GM21447 (cell line): ENCODE results near the gene PIK3R6.

ENCODE experiments used
- ATAC-seq: cut with Tn5 transposase; IDR thresholded peaks from one replicate; pipeline ENCODE4 v1.9.1; 2021; ENCODE audit not compliant: unreplicated experiment

PIK3R6 gene

DNA sequence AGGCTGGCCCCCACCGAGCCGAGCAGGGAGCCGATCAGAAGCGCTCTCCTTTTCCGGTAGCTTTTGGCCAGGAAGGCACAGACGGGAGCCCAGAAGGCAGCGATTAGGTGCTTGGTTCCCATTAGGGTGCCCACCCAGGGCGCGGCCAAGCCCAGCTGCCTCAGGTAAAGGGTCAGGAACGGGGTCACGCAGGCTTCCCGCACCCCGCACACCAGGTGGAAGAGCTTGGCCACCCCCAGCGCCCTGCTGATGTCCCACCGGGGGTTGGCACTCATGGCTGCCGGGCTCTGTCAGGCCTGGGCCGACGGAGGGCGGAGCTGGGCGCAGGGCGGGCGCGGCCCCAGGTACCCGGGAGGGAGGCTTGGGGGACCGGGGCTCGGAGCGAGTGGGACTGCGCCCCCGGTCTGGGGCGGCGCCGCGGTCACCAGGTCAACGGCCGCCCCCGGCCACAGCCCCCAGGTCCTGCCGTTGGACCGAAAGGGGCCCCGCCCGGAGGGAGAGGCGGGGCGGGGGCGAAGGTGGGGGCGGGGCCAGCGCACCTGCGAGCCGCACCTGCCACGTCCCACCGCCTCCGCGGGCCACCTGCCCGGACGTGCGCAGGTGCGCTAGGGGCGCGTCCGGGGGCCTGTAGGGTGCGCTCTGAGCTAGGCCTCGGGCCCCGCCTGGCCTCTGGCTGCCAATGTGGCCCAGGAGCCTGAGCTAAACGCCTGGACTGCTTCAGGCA is 68.5 kb downstream of the PIK3R6 start, which contains the start of gene MFSD6L:
Gene MFSD6L, minus strand, starts transcription at position 520 of the 724 bp plus-strand sequence. Its CDS starts 245 bp downstream, at position 275.
- no peak for ATAC-seq

DNA sequence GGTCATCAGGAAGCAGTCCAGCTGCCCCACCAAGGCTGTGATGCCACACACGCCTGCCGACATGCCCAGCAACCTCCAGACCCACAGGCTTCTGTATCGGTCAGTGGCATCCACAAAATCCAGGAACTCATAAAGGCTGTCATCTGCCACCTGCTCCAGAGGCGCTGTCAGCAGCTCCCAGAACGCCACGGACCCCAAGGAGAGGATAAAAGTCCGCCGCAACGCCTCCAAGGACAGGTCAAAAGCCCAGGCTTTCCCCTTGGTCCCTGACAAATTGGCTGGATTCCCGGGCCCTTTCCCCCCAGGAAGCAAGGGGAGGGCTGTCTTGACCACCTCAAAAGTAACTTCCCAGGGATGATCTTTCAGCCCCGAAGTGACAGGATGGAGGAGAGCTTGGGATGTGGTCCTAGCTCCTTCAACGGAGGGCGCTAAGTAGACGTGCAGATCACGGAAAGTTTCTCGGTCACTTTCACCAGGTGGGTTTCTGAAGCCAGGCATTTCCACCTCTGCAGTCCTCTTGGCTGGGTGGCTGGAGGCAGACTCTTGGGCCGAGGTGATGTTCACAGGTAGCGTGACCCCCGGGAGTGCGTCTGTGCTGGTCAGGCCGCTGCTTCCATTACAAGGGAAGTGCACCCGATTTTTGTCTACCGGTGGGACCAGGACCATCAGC is 69.2 kb downstream of the PIK3R6 start:
- ATAC-seq: no peak

DNA sequence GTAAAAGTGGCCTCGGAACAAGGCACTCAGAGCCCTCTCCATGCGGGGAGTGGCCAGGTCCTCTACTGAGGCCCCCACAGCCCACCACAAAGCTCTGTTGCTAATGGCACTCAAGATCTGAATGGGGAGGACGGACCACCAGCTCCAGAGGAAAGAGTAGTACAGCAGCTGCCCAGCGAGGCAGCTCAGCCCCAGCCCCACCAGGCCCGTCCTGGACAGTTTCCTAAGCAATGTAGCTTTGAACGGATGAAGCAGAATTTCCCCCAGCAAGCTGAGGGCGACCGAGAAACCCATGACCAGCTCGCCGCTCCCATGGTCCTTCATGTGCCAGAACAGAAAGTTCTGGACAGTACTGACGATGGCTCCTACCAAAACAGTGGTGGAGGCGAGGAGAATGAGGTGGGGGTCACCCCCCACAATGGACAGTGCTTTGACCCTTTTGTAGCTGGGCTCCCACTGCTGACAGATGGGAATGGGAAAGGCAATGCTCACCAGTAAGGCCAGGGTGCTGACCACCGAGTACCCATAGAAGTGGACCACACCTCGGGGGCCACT is 69.8 kb downstream of the PIK3R6 start:
- ATAC-seq: no peak

DNA sequence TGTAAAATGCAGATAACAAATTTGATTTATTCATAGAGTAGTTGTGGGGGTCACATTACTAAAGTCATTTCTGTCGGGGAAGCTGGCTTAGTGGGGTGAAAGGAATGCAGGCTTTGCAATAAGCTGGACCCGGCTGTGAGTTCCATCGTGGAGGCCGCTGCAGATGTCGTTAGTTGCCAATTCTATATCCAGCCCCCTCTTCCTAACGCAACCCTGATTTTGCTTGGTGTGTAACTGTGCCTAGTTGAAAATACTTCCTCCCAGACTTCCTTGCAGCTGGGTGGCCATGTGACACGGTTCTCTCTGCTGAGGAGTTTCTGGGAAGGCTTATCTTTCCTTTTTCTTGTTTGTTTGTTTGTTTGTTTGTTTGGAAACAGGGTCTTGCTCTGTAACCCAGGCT is 72.8 kb downstream of the PIK3R6 start:
- ATAC-seq: no peak

DNA sequence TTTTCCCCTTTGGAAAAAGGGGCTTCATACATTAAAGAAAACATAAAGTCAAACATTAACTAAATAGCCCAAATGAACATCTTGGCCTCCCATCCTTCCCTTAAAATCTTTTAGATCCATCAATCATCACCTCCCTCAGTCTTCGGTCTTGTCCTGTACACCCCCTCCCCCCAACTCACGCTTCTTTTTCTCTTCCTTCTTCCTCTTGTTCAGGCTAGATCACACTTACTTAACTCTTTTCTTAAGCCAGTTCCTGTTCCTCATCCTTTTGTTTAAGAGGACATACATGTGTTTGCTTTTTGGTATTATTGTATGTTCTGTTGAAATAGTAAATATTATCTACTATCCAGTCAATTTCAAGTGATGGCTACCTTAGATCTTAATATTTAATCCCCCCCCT is 73.8 kb downstream of the PIK3R6 start:
- ATAC-seq: no peak

DNA sequence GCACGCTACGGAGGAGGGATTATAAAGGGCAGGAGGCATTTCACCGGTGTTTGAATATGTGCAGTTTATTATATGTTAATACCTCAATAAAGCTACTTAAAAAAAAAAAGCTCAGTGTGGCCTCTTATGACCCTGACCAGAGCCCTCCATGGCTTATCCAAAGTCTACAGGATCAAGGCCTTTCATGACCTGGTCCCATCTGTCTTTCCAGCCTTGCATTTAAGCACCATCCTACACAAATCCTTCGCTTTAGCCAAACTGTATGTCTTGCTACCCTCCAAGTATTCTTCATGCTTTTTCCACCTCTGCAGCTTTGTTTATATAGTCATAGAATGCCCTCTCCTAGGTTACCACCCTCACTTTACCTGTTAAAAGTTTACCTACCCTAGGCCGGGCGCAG is 74.8 kb downstream of the PIK3R6 start:
- ATAC-seq: no peak

DNA sequence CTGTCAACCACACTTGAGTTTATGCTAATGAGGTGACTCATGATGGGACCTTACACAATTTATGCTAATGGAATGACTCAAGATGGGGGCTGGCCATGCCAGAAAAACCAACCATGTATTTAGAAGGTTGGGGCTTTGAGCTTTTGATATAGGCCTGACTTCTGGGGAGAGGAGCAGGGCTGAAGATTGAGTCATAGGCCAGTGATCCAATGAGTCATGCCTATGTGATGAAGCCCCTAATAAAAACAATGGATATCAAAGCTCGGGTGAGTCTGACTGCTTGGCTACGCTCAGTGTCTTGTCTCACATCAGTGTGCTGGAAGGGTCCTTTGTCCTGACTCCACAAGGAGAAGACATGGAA is 75.6 kb downstream of the PIK3R6 start:
- ATAC-seq: no peak

DNA sequence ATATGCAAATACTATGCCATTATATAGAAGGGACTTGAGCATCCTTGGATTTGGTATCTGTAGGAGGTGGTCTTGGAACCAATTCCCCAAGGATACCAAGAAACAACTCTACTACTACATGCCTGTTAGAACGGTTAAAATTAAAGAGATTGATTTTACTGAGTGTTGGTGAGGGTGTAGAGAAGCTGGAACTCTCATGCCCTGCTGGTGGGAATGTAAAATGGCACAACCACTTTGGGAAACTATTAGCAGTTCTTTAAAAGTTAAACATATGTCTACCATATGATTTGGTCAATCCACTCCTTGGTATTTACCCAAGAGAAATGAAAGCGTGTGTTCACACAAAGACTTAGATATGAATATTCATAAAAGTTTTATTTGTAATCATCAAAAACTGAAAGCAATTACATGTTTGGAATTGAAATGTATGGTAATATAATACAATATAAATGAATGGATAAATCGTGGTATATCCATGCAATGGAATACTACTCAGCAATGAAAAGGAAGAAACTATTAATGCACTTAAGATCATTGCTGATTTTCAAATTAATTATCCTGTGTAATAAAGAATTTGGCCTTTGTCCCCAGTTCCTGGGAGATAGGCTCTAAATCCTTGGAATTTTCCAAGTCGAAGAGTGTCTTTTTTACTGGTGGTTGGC is 76.1 kb downstream of the PIK3R6 start:
- ATAC-seq: no peak

DNA sequence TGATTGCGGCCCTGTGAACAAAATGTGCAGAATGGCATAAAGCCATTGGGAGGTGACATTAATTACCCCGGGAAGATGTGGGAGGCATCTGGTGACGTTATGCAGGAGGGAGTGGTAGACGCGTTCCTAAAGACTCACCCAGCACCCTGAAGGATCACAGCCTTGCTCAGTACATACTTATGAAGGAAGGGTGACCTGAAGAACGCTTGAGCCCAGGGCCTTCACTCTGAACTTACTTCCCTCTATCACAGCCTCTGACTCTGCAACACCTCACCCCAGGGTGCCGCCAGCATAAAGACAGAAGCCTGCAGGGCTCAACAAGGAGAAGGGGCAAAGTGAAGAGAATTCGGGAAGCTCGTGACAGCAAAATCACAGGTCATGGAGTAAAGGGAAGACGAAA is 77.7 kb downstream of the PIK3R6 start:
- no peak for ATAC-seq

DNA sequence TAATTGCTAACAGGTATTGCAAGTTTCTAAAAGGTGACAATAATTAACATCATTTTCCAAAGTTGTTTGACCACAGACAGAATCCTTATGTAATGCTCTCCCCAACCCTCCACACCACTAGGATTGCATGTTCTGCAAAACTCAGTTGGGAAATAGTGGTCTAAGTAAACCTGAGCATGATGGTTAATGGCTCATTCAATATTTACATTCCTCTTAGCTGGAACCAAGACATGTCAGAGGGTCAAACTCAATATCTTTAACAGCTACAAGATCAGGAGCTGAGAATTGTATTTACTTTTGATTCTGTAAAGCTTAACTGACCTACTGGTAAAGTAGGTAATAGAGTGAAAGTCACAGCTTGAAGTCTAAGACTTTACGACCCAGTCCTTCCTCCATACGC is 78.5 kb downstream of the PIK3R6 start:
- ATAC-seq: no peak

DNA sequence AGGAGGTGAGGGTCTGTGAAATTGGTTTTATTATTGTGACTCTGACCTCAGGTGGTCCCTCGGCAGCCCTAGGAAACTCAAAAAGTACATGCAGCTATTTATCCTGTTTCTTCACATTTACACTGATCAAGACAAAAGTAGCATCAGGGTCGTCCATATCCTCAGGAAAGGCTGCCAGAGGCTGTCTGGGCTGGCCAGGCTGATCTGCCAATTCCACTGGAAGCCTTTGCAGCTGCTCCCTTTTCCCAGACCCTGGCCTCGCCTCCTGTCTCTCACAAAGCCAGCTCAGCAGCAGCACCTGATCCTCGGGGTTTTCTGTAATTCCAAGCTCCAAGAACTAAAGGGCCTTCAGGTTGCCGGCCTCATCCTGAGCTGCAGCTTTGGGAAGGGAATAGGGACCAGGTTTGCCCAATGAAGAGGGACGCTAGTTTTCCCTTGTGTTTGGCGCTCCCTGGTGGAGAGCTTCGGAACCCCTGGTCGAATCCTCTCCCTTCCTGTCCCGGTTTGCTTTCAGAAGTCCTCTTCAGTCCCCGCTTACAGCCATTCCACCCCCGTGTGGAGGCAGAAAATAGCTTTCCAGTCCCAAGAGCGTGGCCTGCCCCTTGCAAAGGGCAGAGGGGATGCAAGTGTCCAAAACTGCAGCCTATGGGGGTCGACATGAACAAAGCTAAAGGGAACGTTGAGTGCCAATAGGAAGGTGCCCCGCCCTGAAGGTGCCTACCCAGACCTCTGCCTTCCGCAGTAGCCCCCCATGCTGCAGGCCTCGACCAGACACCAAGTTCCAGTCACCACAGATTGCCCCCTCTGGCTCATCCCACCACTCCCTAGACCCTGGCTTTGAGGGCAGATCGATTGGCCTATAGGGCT is 81.7 kb downstream of the PIK3R6 start:
- no peak for ATAC-seq

DNA sequence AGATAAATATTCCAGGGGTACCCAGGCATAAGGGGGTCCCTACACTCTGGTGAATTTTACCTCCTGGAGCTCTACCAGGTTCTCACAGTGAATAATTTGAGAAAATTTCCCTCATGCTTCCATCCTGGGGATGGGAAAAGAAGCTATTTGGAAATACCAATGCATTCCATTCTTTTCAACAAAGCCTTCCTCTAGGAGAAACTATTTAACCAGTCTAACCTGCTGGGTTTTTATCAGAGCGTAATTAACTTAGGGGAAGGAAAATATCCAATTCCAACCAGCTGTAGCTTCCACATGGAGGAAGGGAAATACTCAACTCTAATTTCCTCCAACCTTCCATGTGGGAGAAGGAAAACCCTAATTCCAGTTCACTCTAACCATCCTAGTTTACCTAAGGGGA is 85.3 kb downstream of the PIK3R6 start:
- ATAC-seq: no peak

DNA sequence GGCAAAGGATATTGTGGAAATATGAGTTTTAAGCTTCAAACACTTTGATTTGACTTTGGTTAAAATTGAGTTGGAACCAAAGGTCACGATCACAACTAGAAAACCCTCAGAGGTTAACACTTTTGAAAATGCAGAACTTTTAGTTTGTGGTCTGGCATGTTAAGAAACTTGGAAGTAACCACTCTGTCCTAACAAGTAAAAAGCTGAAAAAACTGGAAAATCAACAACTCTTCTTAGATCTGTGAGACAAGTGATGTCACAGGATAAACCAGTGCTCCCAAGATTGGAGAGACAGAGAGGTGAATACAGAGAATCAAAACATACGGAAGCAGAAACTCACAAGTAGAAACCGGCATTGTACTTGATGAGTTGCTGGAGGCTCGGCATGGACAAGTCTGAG is 85.7 kb downstream of the PIK3R6 start:
- ATAC-seq: no peak

DNA sequence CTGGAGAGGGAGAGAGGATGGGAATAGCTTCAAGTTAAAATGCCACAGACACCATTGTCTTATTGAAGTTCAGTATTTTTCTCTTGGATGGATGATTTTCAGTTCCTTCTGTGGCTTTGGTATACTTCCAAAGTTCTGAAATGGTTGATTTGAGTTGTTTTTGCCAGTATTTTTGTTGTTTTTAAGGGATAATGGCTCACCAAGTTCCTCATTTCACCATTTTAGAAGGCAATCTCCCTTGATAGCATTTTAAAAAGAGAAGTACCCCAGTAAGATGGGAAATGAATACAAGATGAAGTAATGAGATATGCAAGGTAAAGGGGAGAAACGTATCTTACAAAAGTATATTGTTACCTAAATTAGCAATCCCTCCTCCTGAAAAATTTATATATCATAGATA is 90.6 kb downstream of the PIK3R6 start:
- ATAC-seq: no peak

DNA sequence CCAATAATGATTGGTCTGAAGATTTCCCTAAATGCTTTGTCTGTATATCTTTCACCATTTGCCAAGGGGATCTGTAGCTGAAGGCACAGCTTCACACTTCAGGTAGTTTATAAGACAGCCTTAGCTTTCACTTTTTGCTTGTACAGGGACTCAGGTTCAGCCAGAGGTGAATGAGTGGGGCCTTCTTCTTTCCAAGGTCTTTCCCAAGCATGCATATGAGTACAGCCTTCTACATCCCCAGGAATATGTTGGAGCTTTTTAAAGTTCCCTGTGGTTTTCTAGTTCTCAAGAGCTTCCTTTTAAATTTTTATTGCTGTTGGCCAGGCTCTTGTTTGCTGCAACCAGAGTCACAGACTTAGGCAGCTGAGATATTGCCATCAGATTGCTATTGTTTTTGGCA is 91.2 kb downstream of the PIK3R6 start:
- ATAC-seq: no peak

DNA sequence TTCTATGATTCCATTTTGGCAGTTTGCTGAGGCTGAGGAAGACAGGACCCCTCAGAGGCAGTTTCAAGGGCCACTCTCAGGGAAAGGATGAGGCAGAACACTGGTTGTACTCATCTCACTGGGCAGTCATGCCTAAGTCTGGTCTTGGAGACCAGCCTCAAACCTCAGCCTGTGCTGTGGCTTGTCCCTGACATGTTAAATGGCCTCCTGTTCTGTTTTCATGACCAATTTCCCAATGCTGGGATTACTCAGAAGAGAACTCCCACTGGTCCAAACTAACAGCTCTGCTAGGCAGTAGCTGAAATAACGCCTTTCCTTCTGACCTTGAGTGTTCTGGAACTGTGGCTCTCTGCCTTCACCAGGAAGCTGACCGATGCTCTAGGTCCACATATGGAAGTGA is 100.7 kb downstream of the PIK3R6 start:
- ATAC-seq: no peak

DNA sequence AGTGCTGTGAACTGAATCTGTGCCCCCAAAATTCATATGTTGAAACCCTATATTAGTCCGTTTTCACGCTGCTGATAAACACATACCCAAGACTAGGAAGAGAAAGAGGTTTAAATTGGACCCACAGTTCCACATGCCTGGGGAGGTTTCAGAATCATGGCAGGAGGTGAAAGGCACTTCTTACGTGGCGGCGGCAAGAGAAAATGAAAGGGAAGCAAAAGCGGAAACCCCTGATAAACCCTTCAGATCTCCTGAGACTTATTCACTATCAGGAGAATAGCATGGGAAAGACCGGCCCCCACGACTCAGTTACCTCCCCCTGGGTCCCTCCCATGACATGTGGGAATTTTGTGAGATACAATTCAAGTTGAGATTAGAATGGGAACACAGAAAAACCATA is 105.5 kb downstream of the PIK3R6 start:
- no peak for ATAC-seq

DNA sequence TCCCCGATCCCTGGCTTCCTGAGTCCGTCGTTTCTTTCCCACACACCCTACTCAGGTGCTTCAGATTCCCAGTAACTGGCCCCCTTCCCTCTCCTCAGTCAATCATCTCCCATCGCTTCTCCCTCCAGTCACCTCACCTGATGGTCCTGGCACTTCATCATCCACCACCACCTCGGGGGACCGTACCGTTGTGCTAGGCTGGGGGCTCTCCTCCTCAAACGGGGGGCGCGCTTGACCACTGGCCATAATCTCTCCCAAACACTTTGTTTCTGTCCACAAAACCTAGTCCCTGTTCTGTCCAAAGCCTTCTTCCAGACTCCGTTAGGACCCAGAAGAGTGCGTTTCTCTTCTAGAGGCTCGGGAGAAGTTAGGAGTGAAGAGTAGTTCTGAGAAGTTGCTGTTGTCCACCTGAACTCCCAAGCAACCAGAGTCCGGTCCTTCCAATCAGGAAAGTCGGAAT is 109.3 kb downstream of the PIK3R6 start, which contains the start of gene SPDYE4:
Gene SPDYE4, minus strand, starts transcription at position 410 of the 460 bp plus-strand sequence. Its CDS starts 164 bp downstream, at position 246.
- no peak for ATAC-seq

DNA sequence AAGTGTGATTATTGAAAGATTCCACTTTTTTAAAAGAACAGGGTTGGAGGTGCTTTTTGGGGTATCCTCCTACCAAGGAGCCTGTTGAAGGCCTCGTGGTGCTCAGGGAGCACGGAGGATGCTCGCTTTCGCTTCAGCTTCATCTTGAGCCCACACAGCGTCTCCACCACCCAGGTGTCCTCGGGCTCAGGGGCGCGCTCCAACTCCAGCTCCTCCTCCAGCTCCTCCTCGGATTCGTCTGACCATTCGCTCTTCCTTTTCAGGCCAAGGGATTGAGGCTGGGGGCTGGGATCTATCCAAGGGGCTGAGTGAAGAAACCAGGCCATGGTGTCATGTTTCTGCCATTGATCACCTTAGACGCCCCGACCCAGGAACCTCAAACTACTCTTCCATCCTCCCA is 110.3 kb downstream of the PIK3R6 start:
- ATAC-seq: no peak

DNA sequence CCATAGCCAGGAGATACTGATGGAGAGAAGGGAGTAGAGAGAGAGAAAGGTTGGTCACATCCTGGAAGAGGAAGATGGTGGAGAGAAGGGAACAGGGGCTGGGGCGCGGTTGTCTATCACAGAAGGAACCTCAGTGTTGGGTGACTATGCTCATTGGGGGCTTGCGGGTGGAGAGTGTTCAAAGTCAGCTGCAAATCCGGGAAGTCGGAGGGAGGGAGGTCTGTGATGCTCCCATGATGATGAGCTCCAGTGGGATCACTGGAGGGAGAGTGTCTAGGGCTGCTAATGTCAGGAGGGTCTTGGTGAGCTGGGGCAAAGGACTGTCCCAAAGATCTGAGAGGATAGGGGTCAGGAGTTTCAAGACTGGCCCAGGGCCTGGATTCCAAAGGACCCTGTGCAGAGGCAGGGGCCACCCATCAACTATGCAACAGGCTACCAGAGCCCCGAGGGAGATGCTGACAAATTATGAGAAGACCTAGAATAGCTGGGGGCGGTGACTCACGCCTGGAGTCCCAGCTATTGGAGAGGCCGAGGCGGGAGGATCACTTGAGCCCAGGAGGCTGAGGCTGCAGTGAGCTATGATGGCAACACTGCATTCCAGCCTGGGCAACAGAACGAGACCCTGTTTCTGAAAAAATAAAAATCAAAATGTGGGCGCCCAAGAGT is 111.8 kb downstream of the PIK3R6 start:
- ATAC-seq: no peak
